HG02852 (cell line): Measurements from ENCODE around the gene PPP2R3B.
A peak's percentile ranks its signal among the peaks of the same experiment; 100 is the strongest.
"Not testable (repeated sequence)": the region's sequence is repeated elsewhere in the genome, so short reads cannot be mapped to it uniquely, and the experiment has no call there.

Experiments used
- ATAC-seq: cut with Tn5 transposase; IDR thresholded peaks from one replicate; pipeline ENCODE4 v1.9.1; 2021; ENCODE audit warnings: mild to moderate bottlenecking, moderate library complexity; ENCODE audit not compliant: unreplicated experiment

Gene PPP2R3B, protein sequence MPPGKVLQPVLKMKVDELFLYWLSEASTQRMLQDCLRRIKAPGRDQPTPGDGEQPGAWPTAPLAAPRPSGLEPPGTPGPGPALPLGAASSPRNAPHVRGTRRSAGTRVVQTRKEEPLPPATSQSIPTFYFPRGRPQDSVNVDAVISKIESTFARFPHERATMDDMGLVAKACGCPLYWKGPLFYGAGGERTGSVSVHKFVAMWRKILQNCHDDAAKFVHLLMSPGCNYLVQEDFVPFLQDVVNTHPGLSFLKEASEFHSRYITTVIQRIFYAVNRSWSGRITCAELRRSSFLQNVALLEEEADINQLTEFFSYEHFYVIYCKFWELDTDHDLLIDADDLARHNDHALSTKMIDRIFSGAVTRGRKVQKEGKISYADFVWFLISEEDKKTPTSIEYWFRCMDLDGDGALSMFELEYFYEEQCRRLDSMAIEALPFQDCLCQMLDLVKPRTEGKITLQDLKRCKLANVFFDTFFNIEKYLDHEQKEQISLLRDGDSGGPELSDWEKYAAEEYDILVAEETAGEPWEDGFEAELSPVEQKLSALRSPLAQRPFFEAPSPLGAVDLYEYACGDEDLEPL

DNA sequence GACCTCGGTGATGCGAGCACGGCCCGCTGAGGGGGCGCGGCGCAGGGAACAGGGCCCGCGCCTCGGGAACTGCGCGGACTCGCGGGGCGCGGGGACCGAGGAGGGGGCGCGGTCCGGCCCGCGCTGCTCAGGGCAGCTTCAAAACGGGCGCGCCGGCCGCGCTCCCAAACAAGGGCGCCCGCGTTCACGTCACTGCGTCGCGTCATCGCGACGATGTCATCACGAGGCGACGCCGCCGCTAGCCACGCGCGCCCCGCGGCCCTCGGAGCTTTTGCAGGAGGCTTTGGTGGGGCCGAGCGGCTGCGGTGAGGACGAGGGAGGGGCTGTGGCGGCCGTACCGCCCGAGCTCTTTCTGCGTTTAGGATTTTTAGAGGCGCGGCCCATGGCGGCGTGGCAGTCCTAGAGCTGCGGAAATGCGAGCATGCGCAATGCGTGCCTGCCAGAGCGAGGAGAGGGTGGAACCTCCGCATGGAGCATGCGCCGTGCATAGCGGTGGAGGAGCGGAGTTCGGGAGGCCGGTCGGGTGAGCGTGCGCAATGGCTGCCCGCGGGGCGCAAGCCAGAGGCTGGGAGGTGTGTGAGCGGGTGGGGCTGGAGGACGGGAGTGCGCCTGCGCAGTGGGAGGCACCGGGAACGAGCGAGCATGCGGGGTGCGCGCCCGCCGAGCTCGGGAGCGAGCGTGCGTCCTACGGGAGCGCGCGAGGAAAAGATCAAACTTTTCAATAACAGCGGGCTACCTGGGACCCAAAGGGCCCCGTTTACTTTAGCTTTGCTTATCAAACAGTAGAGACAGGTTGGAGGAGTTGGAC is at the start of gene PPP2R3B:
Gene PPP2R3B (minus strand): TSS at position 140 of the 808 bp plus-strand sequence. CDS start 216 bp downstream, outside the sequence.
- ATAC-seq, result peak; percentile 94

DNA sequence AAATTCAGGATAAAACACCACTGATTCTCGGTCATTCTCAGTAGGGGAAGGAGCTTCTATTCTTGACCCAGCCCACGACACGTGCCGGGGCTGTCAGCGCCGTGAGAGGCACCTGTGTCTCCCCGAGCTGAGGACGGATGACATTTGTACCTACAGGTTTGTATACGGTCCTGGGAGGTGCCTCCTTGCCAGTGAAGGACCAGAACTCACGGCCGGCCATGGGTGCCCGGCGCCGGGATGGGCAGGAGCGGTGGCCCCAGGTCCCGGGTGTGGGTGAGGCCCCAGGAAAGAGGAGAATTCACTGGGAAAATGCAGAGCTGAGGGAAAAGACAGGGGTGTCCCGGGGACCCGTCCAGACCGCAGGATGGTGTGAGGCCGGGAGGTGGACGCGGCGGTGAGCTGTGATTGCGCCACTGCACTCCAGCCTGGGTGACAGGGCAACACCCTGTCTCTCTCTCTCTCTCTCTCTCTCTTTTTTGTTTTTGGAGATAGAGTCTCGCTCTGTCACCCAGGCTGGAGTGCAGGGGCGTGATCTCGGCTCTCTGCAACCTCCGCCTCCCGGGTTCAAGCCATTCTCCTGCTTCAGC is 48.9 kb upstream of the PPP2R3B start:
- no peak for ATAC-seq

DNA sequence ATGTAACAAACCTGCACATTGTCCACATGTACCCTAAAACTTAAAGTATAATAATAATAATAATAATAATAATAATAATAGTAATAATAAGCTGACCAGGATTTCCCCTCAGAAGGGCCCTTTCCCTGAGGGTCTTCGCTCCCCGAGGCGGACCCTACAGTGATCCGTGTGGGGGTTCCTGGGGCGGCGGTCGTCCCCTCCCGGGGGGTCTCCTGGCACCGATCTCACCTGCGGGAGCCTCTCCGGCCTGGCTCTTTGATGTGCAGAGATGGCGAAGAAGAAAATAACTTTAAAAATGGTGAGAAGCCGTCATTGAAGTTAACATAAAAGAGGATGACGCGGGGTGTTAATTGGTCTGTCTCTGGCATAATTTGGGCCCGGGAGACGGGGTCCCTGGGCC is 48.2 kb upstream of the PPP2R3B start:
- ATAC-seq, result no peak

DNA sequence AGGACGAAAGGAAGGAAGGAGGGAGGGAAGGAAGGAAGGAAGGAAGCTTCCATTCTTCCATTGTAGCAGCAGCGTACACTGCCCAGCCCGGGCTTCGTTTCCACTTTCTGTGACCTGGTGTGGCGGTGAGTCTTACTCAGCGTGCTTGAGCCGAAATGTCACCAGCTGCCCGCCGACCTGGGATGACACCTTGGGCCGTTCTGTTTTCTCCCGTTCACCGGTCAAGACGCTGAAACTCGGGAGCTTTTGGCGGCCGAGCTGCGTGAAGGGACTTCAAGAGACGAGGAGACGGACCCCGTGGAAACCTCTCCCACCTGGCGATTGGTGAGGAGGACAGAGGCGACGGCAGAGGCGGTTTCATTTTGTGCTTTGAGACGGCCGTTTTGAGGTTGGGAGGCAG is 47.1 kb upstream of the PPP2R3B start:
- no peak for ATAC-seq

DNA sequence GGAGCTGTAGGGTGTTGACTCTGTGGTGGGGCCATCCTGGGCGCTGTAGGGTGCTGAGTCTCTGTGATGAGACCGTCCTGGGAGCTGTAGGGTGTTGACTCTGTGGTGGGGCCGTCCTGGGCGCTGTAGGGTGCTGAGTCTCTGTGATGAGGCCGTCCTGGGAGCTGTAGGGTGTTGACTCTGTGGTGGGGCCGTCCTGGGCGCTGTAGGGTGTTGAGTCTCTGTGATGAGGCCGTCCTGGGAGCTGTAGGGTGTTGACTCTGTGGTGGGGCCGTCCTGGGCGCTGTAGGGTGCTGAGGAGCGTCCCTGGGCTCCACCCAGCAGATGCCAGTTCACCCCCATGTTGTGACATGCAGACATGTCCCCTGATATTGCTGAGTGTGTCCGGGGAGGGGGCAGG is 46.0 kb upstream of the PPP2R3B start:
- ATAC-seq, result not testable (repeated sequence)

DNA sequence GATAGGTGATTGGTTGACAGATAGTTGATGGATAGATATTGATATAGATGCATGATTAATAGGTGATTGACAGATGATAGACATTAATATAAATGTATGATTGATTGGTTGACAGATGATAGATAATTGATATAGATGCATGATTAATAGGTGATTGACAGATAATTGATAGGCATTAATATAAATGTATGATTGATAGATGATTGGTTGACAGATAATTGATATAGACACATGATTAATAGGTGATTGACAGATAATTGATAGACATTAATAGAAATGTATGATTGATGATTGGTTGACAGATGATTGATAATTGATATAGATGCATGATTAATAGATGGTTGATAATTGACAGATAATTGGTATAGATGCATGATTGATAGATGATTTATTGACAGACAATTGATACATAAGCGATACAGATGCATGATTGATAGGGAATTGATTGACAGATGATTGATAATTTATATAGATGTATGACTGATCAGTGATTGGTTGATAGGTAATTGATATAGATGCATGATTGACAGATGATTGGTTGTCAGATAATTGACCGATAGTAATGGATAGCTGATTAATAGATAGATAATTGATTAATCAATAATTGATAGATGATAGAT is 44.9 kb upstream of the PPP2R3B start:
- no peak for ATAC-seq

DNA sequence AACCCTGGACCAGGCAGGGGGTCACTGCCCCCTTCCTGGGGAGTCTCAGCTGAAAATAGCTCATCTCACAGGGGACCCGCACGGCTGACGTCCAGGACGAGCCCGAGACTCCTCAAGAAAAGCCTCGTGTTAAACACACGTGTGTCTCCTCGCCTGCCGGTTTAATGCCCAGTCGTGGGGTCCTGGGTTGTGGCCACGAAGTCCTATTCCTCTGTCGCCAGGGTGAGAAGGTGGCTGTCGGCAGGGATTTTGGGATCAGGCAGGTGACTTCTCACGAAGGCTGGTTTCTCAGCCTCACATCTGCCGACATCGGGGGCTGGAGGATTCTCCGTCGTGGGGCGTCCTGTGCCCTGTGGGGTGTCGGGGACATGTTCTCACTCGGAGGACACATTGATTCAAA is 44.3 kb upstream of the PPP2R3B start:
- no peak for ATAC-seq

DNA sequence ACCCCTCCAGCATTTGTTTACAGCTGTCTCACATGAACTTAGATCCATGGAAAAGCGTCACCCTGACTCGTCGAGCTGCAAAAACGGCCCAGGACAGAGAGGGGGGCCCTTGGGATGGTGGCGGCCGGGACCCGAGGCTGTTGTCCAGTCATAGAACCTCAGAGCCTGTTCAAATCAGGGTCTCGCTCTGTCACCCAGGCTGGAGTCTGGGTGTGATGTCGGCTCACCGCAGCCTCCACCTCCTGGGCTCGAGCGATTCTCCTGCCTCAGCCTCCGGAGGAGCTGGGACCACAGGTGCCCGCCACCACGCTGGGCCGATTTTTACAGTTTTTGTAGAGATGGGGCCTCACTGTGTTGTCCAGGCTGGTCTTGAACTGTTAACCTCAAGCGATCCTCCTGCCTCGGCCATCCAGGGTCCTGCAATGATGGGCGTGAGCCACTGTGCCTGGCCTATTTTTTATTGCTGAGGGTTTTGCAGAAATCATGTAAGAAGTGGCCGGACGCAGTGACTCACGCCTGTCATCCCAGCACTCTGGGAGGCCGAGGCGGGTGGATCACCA is 42.6 kb upstream of the PPP2R3B start:
- ATAC-seq, result no peak

DNA sequence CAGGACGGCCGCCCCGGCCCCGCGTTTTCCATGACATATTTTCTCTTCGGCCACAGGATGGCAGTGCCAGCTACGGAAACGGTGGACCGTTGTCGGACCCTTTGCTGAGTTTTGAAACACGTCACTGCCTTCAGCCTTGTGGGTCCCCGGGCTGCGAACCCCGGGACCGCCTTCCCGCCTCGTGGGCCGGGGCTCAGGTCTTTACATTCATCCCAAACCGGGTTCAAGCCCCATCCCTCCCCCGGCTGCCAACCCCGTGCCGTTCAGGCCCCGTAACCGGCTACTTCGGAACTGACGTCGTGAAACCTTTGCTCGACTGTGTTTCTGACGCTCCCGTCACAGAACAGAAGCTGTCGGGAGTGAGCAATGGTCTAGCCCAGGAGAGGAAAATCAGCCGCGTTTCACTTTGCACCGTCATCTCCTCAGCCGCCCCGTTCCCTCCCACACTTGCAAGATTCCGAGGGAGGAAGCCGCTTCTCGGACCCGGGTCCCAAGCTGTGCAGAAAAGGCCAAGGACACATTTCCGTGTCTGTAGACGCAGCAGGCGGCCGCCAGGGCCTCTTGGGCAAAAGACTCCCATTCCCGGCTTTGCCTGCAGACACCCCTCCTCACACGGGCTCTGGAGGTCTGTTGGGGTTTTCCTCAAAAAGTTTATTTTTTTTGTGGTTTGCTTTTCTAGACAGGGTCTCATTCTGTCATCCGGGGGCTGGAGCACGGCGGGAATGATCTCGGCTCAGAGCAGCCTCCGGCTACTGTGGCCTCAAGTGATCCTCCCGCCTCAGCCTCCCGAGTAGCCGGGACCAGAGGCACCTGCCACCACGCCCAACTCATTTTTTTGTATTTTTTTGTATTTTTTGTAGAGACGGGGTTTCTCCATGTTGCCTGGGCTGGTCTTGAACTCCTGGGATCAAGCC is 41.4 kb upstream of the PPP2R3B start:
- ATAC-seq, result no peak

DNA sequence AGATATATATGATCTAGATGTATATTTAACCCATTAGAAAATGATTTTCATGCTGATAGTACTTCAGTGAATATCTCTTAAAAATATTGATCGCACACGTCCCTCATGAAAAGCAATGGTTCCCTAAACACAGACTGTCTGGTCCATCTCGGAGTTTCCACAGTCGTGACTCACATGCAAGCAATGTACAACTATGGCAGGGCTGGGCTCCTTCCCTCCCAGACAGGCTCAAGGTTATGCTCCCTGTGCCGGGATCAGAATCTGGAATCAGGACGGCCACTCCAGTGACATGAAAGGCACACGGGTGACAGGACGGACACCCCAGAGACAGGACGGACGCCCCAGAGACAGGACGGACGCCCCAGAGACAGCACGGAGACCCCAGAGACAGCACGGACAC is 40.2 kb upstream of the PPP2R3B start:
- ATAC-seq, result no peak

DNA sequence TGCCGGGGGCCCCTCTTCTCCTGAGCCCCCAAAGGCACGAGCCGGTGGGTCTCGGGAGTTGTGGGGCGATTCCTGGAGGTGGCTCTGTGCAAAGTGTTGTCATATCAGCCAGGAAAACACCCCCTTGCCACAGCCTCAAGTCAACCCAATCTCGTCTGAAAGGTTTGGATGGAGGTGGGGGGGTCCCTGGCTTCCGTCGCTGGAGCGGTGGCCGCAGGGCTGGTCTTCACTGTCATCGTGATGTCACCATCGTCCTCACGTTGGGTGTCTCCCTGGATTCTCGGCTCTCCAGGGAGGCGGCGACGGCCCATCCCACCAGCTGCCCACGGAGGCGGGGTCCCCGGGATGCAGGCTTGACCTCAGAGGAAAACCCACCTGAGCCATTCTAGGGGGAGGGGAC is 38.3 kb upstream of the PPP2R3B start:
- no peak for ATAC-seq

DNA sequence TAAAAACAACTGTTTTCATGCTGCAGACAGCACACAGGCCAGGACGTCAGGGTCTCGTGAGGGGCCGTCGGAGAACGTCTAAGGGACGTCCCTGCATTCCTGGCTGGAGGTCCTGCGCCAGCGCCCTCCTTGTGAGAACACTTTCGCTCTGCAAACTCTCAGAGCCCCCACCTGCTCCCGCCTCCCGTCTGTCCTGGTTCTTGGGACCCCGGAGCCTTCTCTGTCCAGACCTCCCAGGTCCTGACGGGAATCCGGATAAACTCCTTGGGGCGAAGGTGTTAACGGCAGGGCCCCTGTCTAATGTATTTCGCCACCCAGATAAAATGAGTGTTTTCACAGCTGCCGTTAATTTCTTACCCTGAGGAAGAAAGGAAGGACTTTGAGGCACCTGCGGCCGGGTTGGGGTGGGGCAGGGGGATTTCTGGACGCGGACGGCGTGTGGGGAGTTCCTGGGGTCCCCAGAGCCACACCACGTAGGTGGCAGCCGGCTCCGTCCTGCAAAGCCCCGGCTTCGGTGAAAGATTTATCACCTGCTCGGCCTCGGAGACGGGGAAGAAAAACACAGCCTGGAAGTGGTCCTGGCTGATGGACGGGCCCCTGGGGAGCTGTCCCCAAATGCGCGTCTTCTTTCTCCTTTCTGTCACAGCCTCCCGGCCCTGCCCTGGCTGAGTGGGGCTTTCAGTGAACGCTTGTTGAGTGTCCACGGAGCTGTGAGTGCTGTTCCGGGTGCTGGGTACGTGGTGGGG is 35.1 kb upstream of the PPP2R3B start:
- ATAC-seq, result no peak

DNA sequence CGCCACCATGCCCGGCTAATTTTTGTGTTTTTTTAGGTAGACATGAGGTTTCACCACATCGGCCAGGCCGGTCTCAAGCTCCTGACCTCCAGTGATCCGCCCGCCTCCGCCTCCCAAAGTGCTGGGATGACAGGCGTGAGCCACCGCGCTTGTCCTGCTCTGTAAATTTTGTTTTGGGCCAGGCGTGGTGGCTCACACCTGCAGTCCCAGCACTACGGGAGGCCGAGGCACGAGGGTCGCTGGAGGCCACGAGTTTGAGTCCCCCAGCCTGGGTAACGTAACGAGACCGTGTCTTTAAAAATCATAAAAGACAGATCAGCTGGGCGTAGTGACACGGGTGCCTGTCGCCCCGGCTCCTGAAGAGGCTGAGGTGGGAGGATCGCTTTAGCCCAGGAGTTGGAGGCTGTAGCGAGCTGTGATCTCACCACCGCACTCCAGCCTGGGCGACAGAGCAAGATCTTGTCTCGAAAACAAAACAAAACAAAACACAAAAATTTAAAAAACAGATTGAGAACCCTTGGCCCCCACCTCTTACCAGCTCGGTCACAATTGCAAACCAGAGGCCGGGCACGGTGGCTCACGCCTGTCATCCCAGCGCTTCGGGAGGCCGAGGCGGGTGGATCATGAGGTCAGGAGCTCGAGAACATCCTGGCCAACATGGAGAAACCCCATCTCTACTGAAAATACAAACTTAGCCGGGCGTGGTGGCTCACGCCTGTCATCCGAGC is 34.0 kb upstream of the PPP2R3B start:
- ATAC-seq, result no peak

DNA sequence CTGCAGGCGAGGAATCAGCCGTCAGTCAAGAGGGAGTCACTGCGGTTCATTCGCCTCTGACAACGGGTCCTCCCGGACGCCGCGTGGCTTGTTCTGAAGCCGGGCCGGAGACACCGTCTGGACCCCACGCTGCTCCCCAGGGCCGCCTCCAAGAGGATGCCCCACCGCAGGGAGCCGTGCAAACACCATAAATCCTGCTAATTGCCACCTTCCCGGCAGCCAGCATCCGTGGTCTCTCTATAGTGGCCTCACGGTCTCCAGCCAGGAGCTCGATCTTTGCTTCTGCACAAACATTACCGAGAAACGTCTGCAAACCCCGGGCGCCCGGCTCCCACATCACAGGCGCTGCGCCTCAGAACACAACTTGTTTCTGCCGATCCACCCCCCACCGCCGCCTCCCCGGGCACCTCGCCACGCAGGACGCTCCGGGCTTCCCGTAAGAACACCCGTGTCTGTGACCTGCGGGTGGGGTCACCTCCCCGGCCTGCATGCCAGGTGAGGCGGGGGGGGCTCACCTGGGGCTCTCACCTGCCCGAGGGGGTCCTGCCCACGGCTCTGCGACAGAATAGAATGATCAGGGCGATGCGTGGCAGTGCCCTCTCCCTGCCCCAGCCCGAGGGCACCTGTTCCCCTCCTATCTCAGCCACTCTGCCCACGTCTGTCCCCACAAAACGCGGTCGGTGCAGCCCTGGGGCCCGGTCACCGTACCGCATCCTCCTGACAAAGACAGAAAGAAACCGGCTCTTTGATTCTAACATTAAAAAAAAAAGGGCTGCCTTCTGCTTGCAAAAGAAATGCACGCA is 32.4 kb upstream of the PPP2R3B start:
- ATAC-seq, result no peak

DNA sequence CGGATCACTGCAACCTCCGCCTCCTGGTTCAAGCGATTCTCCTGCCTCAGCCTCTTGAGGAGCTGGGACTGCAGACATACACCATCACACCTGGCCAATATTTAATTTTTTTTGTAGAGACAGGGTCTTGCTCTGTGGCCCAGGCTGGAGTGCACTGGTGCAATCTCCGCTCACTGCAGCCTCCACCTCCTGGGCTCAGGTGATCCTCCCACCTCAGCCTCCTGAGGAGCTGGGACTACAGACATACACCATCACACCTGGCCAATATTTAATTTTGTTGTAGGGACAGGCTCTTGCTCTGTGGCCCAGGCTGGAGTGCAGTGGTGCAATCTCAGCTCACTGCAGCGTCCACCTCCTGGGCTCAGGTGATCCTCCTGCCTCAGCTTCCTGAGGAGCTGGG is 28.8 kb upstream of the PPP2R3B start:
- ATAC-seq, result not testable (repeated sequence)

DNA sequence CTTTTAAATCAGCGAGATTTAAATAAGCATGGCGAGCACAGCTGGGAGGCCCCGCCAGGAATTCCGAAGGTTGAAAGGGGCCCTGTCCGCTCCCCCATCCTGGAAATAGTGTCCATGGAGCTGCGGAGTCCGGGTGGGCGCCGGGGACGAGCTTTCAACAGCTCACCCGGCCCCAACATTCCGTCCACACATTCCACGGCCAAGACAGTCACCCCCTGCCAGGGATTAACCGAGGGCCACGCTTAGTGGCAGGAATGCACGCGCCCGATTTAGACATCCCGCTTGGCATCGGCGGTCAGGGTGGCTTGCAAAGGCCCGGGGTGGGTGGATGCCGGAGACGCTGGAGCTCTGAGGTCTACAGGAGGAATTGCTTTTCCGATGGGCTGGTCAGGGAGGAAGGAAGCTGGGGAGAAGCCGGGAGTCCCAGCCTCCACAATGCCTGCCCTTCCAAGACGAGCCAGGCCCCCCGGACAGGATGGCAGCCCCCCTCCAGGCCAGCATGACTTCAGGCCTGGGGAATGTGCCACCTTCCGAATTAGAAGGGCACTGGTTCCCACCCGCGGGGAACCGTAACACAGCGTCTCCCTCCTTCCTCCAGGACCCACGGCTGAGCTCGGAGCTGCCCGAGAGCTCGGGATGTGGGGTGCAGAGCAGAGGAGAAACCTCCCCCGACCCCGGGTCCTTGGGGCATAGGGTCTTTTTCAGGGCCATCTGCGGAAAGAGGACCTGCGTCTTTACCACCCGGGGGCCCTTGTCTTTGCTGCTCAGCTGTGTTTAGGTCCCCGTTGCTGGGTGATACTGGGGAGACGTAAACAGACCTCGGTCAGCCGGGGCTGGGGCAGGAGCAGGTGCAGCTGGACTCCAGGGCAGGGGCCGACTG is 26.9 kb upstream of the PPP2R3B start:
- ATAC-seq, result no peak
